ENCODE results near the gene LRBA.

Gene LRBA

GRCh38 chr4:150253965-150254630 lies 761.0 kb downstream of the LRBA start:
- no peak overlapping the region for H3K4me3 ChIP-seq (ENCODE audit: low read depth, low read length)
- TF ChIP-seq, protein P1, sequence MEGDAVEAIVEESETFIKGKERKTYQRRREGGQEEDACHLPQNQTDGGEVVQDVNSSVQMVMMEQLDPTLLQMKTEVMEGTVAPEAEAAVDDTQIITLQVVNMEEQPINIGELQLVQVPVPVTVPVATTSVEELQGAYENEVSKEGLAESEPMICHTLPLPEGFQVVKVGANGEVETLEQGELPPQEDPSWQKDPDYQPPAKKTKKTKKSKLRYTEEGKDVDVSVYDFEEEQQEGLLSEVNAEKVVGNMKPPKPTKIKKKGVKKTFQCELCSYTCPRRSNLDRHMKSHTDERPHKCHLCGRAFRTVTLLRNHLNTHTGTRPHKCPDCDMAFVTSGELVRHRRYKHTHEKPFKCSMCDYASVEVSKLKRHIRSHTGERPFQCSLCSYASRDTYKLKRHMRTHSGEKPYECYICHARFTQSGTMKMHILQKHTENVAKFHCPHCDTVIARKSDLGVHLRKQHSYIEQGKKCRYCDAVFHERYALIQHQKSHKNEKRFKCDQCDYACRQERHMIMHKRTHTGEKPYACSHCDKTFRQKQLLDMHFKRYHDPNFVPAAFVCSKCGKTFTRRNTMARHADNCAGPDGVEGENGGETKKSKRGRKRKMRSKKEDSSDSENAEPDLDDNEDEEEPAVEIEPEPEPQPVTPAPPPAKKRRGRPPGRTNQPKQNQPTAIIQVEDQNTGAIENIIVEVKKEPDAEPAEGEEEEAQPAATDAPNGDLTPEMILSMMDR (IDR thresholded peaks at IDR 0.05; ENCODE audit: insufficient read depth, low read depth, low read length, missing control alignments), result no peak
- no peak for DNase-seq (ENCODE audit: low read depth)

GRCh38 chr4:150253416-150253815 lies 761.7 kb downstream of the LRBA start:
- no peak overlapping the region for H3K4me3 ChIP-seq (ENCODE audit: low read depth, low read length)

GRCh38 chr4:150252741-150253140 lies 762.3 kb downstream of the LRBA start:
- DNase-seq (ENCODE audit: low read depth), result no peak
- TF ChIP-seq, protein P1 (IDR thresholded peaks at IDR 0.05; ENCODE audit: insufficient read depth, low read depth, low read length, missing control alignments), result no peak
- no peak overlapping the region for H3K4me3 ChIP-seq (ENCODE audit: low read depth, low read length)

More at GRCh38 chr4:150253416-150253815, 761.7 kb downstream of the LRBA start:
- DNase-seq (ENCODE audit: low read depth), result no peak
- TF ChIP-seq, protein P1 (IDR thresholded peaks at IDR 0.05; ENCODE audit: insufficient read depth, low read depth, low read length, missing control alignments), result no peak

- no peak for DNase-seq (ENCODE audit: low read depth)
- H3K4me3 ChIP-seq (ENCODE audit: low read depth, low read length), result no peak overlapping the region
- TF ChIP-seq, protein P1 (IDR thresholded peaks at IDR 0.05; ENCODE audit: insufficient read depth, low read depth, low read length, missing control alignments), result no peak
Measured at GRCh38 chr4:150252306-150252705, 762.8 kb downstream of the LRBA start.

DNA sequence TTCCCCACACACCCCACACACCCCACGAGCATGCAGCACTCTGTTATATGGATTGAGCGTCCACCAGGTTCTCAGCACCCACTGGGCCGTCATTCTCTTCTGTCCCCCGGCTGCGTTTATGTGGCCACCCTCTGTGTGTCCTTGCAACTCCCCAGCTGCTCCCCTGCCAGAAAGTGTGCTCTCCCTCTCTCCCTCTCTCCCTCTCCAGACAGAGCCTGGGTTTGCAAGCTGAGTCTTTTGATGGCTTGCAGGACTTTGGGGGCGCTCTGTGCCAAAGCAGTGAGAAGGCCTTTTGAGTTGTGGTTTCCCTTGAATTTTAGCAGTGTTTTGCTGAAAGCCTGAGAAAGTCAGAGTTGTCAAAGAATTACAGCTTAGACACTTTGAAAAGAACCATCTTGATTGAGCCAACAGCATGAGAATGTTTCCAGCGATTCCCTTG lies 763.3 kb downstream of the LRBA start:
- no peak overlapping the region for H3K4me3 ChIP-seq (ENCODE audit: low read depth, low read length)
- no peak for DNase-seq (ENCODE audit: low read depth)
- TF ChIP-seq, protein P1 (IDR thresholded peaks at IDR 0.05; ENCODE audit: insufficient read depth, low read depth, low read length, missing control alignments), result no peak

DNA sequence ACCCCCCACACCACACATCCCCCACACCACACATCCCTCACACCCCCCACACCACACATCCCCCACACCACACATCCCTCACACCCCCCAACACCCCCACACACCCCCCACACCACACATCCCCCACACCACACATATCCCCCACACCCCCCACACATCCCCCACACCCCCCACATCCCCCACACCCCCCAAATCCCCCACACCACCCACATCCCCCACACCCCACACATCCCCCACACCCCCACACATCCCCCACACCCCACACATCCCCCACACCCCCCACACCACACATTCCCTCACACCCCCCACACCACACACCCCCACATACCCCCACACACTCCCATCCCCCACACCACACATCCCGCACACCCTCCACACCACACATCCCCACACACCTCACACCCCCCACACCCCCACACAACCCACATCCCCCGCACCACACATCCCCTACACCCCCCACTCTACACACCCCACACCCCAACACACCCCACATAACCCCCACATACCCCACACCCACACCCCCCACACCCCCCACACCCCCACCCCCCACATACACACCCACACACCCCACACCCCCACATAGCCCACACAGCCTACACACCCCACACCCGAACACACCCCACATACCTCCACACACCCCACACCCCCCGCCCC lies 764.0 kb downstream of the LRBA start:
- no peak for DNase-seq (ENCODE audit: low read depth)
- TF ChIP-seq, protein P1 (IDR thresholded peaks at IDR 0.05; ENCODE audit: insufficient read depth, low read depth, low read length, missing control alignments), result no peak
- no peak overlapping the region for H3K4me3 ChIP-seq (ENCODE audit: low read depth, low read length)

All from GM12865 (cell line).